ENCODE results near the gene DTNA.

DTNA gene

GRCh38 chr18:34933909-34934661 is 224.0 kb downstream of the DTNA start:
- H4K5ac ChIP-seq (ENCODE audit: low read length), result no peak overlapping the region
- H3K4me3 ChIP-seq (ENCODE audit: low read length), result no peak overlapping the region
- H3K36me3 ChIP-seq (ENCODE audit: control insufficient read depth, insufficient read depth, low read length), result no peaks in the 10 kb centered on the region
- H3K4ac ChIP-seq (ENCODE audit: low read depth, low read length), result no peak overlapping the region
- H3K18ac ChIP-seq (ENCODE audit: low read length), result no peak overlapping the region
- DNase-seq, result no peak
- no peaks in the 10 kb centered on the region for H3K27me3 ChIP-seq (ENCODE audit: insufficient read depth, low read length, poor library complexity)
- no peak overlapping the region for H2AK5ac ChIP-seq (ENCODE audit: low read length)
- H3K27ac ChIP-seq (ENCODE audit: low read depth, low read length), result no peak overlapping the region
- no peak overlapping the region for H2BK5ac ChIP-seq (ENCODE audit: low read length)
- H3K4me2 ChIP-seq (ENCODE audit: low read length), result no peak overlapping the region
- H3K56ac ChIP-seq (ENCODE audit: low read length), result no peak overlapping the region
- no peak overlapping the region for H3K23ac ChIP-seq (ENCODE audit: low read length)
- H3K9ac ChIP-seq (ENCODE audit: low read length), result no peak overlapping the region
- H3K79me2 ChIP-seq (ENCODE audit: control insufficient read depth, insufficient read depth, low read length), result no peaks in the 10 kb centered on the region
- no CpG with 5 or more reads among the region's 1 CpG for WGBS (ENCODE audit: extremely low coverage, insufficient coverage, low lambda C conversion rate)
- H3K79me1 ChIP-seq (ENCODE audit: low read length), result no peaks in the 10 kb centered on the region
- no peak overlapping the region for H2BK15ac ChIP-seq (replicated peaks; ENCODE audit: low read depth)
- H4K8ac ChIP-seq (ENCODE audit: low read depth, low read length), result no peak overlapping the region
- no peak overlapping the region for H2BK120ac ChIP-seq (ENCODE audit: low read depth, low read length)
- H3K4me1 ChIP-seq (ENCODE audit: control insufficient read depth, low read depth, low read length), result no peaks in the 10 kb centered on the region

GRCh38 chr18:34936772-34937171 is 226.7 kb downstream of the DTNA start:
- no peak overlapping the region for H4K8ac ChIP-seq (ENCODE audit: low read depth, low read length)
- H3K4me2 ChIP-seq (ENCODE audit: low read length), result no peak overlapping the region
- no peak overlapping the region for H3K4ac ChIP-seq (ENCODE audit: low read depth, low read length)
- no peaks in the 10 kb centered on the region for H3K79me2 ChIP-seq (ENCODE audit: control insufficient read depth, insufficient read depth, low read length)
- no peak overlapping the region for H2BK120ac ChIP-seq (ENCODE audit: low read depth, low read length)
- H3K36me3 ChIP-seq (ENCODE audit: control insufficient read depth, insufficient read depth, low read length), result no peaks in the 10 kb centered on the region
- no peaks in the 10 kb centered on the region for H3K79me1 ChIP-seq (ENCODE audit: low read length)
- H3K18ac ChIP-seq (ENCODE audit: low read length), result no peak overlapping the region
- H3K23ac ChIP-seq (ENCODE audit: low read length), result no peak overlapping the region
- H2BK5ac ChIP-seq (ENCODE audit: low read length), result no peak overlapping the region
- no peak overlapping the region for H2AK5ac ChIP-seq (ENCODE audit: low read length)
- H3K4me3 ChIP-seq (ENCODE audit: low read length), result no peak overlapping the region
- no peak overlapping the region for H4K5ac ChIP-seq (ENCODE audit: low read length)
- no peak overlapping the region for H3K56ac ChIP-seq (ENCODE audit: low read length)
- no peaks in the 10 kb centered on the region for H3K27me3 ChIP-seq (ENCODE audit: insufficient read depth, low read length, poor library complexity)
- no peak overlapping the region for H2BK15ac ChIP-seq (replicated peaks; ENCODE audit: low read depth)
- no peak overlapping the region for H3K9ac ChIP-seq (ENCODE audit: low read length)
- WGBS (ENCODE audit: extremely low coverage, insufficient coverage, low lambda C conversion rate), result no CpG with 5 or more reads among the region's 3 CpGs
- no peak overlapping the region for H3K27ac ChIP-seq (ENCODE audit: low read depth, low read length)
- DNase-seq, result no peak
- no peaks in the 10 kb centered on the region for H3K4me1 ChIP-seq (ENCODE audit: control insufficient read depth, low read depth, low read length)

GRCh38 chr18:34938090-34938489 is 228.0 kb downstream of the DTNA start:
- Histone ChIP-seq H2BK5ac (ENCODE audit: low read length) (no peak overlapping the region), H2BK15ac (replicated peaks; ENCODE audit: low read depth) (no peak overlapping the region), H3K27ac (ENCODE audit: low read depth, low read length) (no peak overlapping the region), H3K79me2 (ENCODE audit: control insufficient read depth, insufficient read depth, low read length) (no peaks in the 10 kb centered on the region), H4K8ac (ENCODE audit: low read depth, low read length) (no peak overlapping the region), H3K18ac (ENCODE audit: low read length) (no peak overlapping the region), H2AK5ac (ENCODE audit: low read length) (no peak overlapping the region), H3K79me1 (ENCODE audit: low read length) (no peaks in the 10 kb centered on the region), H2BK120ac (ENCODE audit: low read depth, low read length) (no peak overlapping the region), H3K27me3 (ENCODE audit: insufficient read depth, low read length, poor library complexity) (no peaks in the 10 kb centered on the region), H3K56ac (ENCODE audit: low read length) (no peak overlapping the region), H3K4me2 (ENCODE audit: low read length) (no peak overlapping the region), H3K23ac (ENCODE audit: low read length) (no peak overlapping the region), H3K36me3 (ENCODE audit: control insufficient read depth, insufficient read depth, low read length) (no peaks in the 10 kb centered on the region), H4K5ac (ENCODE audit: low read length) (no peak overlapping the region), H3K4me1 (ENCODE audit: control insufficient read depth, low read depth, low read length) (no peaks in the 10 kb centered on the region), H3K9ac (ENCODE audit: low read length) (no peak overlapping the region), H3K4ac (ENCODE audit: low read depth, low read length) (no peak overlapping the region), H3K4me3 (ENCODE audit: low read length) (no peak overlapping the region)
- no peak for DNase-seq
- WGBS (ENCODE audit: extremely low coverage, insufficient coverage, low lambda C conversion rate), result no CpG with 5 or more reads among the region's 1 CpG
